Adrenal gland (tissue), 5 donors: Measurements from ENCODE around the gene HECTD2.
A peak's percentile ranks its signal among the peaks of the same experiment; 100 is the strongest.

Experiments used
- CTCF ChIP-seq, 6 experiments: fragments of 450-650 bp in 4 of 6; fragments of 200-600 bp in 2 of 6; sonication (generic) in 1 of 6; IDR thresholded peaks; 1 replicate in 5 of 6; 2 replicates in 1 of 6; pipeline versions ENCODE4 v1.5.1 to v1.8.0; 2016 to 2021; ENCODE audit warnings: antibody characterized with exemption in 6 of 6, mild to moderate bottlenecking in 2 of 6, moderate library complexity in 1 of 6
- POLR2A ChIP-seq, 2 donors: fragments of 450-650 bp; IDR thresholded peaks; one replicate each; pipeline ENCODE4 v1.6.1; 2017; ENCODE audit warnings: antibody characterized with exemption in 2 of 2, mild to moderate bottlenecking in 2 of 2, moderate library complexity in 1 of 2
- donor health status: DM: no; HTN: no; CAD: no.

GRCh38 chr10:91409869-91410637 is at the start of gene HECTD2:
- TF ChIP-seq CTCF (IDR thresholded peaks at IDR 0.05) (peak in 3 of 6 experiments; percentile 44 to 76 (median 59)), POLR2A (IDR thresholded peaks at IDR 0.05) (peak; percentile 59 to 60)
